NCI-H524 treated with DMSO at 0.1 percent for 48 hours (cell line): ENCODE data around the gene CAPS.

Source experiments
- DNase-seq: peaks from one replicate; lab custom pipeline; 2025; lab: John Stamatoyannopoulos, UW

Gene CAPS

GRCh38 chr19:5891938-5892771 lies 21.9 kb upstream of the CAPS start:
- no peak for DNase-seq

GRCh38 chr19:5892772-5893275 lies 21.2 kb upstream of the CAPS start:
- DNase-seq = no peak

- no peak for DNase-seq
These were observed 20.7 kb upstream of the CAPS start for GRCh38 chr19:5893296-5893903.

GRCh38 chr19:5893907-5894703 lies 19.9 kb upstream of the CAPS start:
- DNase-seq = no peak

GRCh38 chr19:5894704-5895349 lies 19.2 kb upstream of the CAPS start:
- no peak for DNase-seq

GRCh38 chr19:5895409-5895808 lies 18.6 kb upstream of the CAPS start:
- no peak for DNase-seq

GRCh38 chr19:5895890-5896289 lies 18.2 kb upstream of the CAPS start:
- no peak for DNase-seq

GRCh38 chr19:5896365-5897076 lies 17.5 kb upstream of the CAPS start:
- no peak for DNase-seq

GRCh38 chr19:5897189-5897969 lies 16.7 kb upstream of the CAPS start:
- no peak for DNase-seq

GRCh38 chr19:5899728-5900526 lies 14.1 kb upstream of the CAPS start:
- DNase-seq = no peak

GRCh38 chr19:5900976-5901375 lies 13.1 kb upstream of the CAPS start:
- DNase-seq = no peak

- DNase-seq = no peak
These were observed 10.9 kb upstream of the CAPS start for GRCh38 chr19:5903056-5903623.

- DNase-seq = peak; percentile 91
These were observed 10.3 kb upstream of the CAPS start, which contains the start of gene NDUFA11 for GRCh38 chr19:5903624-5904351. Gene NDUFA11, minus strand, starts transcription at chr19:5903790. Its CDS starts 82 bp downstream, at chr19:5903708.

GRCh38 chr19:5904352-5905113 lies 9.5 kb upstream of the CAPS start, which contains the start of gene VMAC:
Gene VMAC, plus strand, starts transcription at chr19:5904872. Its CDS starts 19 bp downstream, at chr19:5904891.
- DNase-seq = peak; percentile 100

- no peak for DNase-seq
These were observed 8.8 kb upstream of the CAPS start for GRCh38 chr19:5905114-5905778.

- DNase-seq = no peak
These were observed 6.8 kb upstream of the CAPS start for GRCh38 chr19:5907241-5907640.

- DNase-seq = no peak
These were observed 5.1 kb upstream of the CAPS start for GRCh38 chr19:5908773-5909442.
